Thoracic aorta (tissue), 2 donors: ENCODE results near the gene TNNT2. TPM values are rescaled to one million over a fixed set of nuclear protein-coding genes. Genes with fewer than 3 reads are reported as not detected.

Source experiments
- ATAC-seq: fragments of 150-250 bp; one replicate; pipeline ENCODE4 v1.8.0; 2017; ENCODE audit warnings: low read depth; ENCODE audit not compliant: insufficient number of reproducible peaks, low FRiP score
- DNase-seq: peaks from one replicate; pipeline ENCODE4 v3.0.0-alpha.2; 2020; ENCODE audit warnings: low spot score
- H3K27ac ChIP-seq, 2 donors: fragments of 200-600 bp; sonication (generic); 1 replicate in 1 of 2; 2 replicates in 1 of 2; pipeline ENCODE4 v1.5.1; 2016; ENCODE audit warnings: mild to moderate bottlenecking in 2 of 2, moderate library complexity in 2 of 2
- H3K27me3 ChIP-seq: fragments of 200-600 bp; sonication (generic); replicated peaks from 2 replicates; pipeline ENCODE4 v1.6.0; 2016; ENCODE audit warnings: mild to moderate bottlenecking; ENCODE audit not compliant: insufficient read depth
- H3K36me3 ChIP-seq: fragments of 200-600 bp; sonication (generic); one replicate; pipeline ENCODE4 v1.5.1; 2016
- H3K4me1 ChIP-seq, 2 donors: fragments of 200-600 bp; sonication (generic); 1 replicate in 1 of 2; 2 replicates in 1 of 2; pipeline versions ENCODE4 v1.5.1 to v1.6.0; 2016; ENCODE audit warnings: low read depth in 2 of 2, mild to moderate bottlenecking in 1 of 2; ENCODE audit not compliant: control insufficient read depth in 1 of 2
- H3K4me3 ChIP-seq: fragments of 200-600 bp; sonication (generic); 2 replicates; pipeline ENCODE4 v1.5.1; 2016; ENCODE audit warnings: mild to moderate bottlenecking
- H3K9me3 ChIP-seq: fragments of 200-600 bp; sonication (generic); 2 replicates; pipeline ENCODE4 v1.5.1; 2016
- total RNA-seq, 2 donors: library from RNA; depleted of rRNA; stranded (reverse); fragments of >200 nt; gene quantifications; one replicate each; pipeline versions ENCODE4 v1.1.0 to v1.2.3, GENCODE V29; 2016
- TF ChIP-seq, protein P1 (sequence below): fragments of 200-600 bp; sonication (generic); IDR thresholded peaks from one replicate; pipeline ENCODE4 v1.5.1; 2019; ENCODE audit warnings: antibody characterized with exemption

TNNT2 gene
- total RNA-seq, 2 donors from 2014 or later = 0.21 TPM; not detected in 1

DNA sequence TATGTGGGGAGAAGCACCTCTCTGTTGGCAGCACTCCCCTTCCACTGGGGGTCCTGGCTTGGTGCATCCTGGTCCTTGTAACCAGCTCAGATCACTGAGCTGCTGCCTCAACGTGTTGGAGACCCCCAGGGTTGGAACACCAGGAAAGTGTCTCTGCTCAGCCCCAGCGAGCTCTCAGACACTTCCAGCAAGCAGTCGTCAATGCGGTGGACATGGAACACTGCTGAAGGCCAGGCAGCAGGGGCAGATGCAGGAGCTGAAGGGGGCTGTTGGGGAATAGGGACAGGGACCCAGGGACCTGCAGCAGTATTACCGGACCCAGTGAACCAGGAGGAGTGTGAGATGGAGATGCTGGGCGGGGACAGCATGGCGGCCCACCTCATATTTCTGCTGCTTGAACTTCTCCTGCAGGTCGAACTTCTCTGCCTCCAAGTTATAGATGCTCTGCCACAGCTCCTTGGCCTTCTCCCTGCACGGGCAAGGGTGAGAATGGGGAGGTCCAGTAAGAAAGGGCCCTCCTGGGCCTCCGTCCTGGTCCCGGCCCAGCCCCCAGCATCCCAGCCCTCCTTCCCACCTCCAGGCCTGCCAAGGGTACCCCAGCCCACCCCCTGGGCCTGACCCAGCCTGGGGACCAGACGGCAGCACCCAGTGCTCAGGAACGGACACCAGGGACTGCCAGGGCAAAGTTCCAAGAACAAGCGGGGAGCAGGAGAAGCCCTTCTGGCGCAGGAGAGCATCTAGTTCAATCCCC is 16.4 kb downstream of the TNNT2 start:
- no peak overlapping the region for H3K27ac ChIP-seq
- no peak overlapping the region for H3K4me3 ChIP-seq
- ATAC-seq = no peak
- no peaks in the 10 kb centered on the region for H3K4me1 ChIP-seq
- no peaks in the 10 kb centered on the region for H3K27me3 ChIP-seq
- no peaks in the 10 kb centered on the region for H3K36me3 ChIP-seq
- H3K9me3 ChIP-seq = no peaks in the 10 kb centered on the region
- no peak for DNase-seq
- TF ChIP-seq, protein P1, sequence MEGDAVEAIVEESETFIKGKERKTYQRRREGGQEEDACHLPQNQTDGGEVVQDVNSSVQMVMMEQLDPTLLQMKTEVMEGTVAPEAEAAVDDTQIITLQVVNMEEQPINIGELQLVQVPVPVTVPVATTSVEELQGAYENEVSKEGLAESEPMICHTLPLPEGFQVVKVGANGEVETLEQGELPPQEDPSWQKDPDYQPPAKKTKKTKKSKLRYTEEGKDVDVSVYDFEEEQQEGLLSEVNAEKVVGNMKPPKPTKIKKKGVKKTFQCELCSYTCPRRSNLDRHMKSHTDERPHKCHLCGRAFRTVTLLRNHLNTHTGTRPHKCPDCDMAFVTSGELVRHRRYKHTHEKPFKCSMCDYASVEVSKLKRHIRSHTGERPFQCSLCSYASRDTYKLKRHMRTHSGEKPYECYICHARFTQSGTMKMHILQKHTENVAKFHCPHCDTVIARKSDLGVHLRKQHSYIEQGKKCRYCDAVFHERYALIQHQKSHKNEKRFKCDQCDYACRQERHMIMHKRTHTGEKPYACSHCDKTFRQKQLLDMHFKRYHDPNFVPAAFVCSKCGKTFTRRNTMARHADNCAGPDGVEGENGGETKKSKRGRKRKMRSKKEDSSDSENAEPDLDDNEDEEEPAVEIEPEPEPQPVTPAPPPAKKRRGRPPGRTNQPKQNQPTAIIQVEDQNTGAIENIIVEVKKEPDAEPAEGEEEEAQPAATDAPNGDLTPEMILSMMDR = no peak

DNA sequence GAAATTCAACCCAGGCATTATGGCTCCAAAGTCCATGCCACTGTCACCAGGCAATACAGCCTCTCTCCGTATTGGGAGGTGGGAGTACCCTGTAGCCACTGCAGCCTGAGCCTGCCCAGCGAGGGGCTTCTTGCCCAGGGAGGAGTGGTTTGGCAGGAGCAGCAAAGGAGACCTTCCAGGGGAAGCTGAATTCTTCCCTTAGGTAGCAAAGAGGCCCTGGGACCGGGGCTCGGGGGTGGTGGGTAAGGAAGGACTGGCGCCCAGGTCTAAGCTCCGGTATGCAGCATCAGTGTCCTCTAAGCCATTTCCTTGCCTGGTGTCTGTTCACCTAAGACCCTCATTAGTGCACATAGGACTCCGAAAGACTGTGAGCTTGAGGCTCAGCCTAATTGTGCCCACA is 17.0 kb downstream of the TNNT2 start:
- Histone ChIP-seq H3K27ac (no peak overlapping the region), H3K36me3 (no peaks in the 10 kb centered on the region), H3K4me1 (no peaks in the 10 kb centered on the region), H3K9me3 (no peaks in the 10 kb centered on the region), H3K4me3 (no peak overlapping the region), H3K27me3 (no peaks in the 10 kb centered on the region)
- ATAC-seq = no peak
- no peak for DNase-seq
- TF ChIP-seq, protein P1 = no peak

DNA sequence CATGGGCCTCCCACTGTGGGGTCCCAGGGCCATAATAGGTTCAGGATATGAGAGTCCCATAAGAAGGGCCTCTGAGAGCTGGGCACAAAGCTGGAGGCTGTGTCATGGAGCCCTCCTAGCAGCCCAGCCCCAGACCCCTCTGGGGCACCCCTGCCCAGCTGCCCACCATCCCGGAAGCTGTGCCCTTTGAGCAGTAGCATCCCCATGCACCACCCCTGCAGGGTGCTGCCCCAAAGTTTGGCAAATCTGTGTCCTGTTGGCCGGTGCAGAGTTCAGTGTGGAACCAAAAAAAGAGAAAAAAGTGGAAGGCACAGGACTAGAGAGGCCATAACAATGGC is 17.6 kb downstream of the TNNT2 start:
- H3K4me3 ChIP-seq = no peak overlapping the region
- H3K27me3 ChIP-seq = no peaks in the 10 kb centered on the region
- no peak for ATAC-seq
- H3K36me3 ChIP-seq = no peaks in the 10 kb centered on the region
- H3K4me1 ChIP-seq = no peaks in the 10 kb centered on the region
- TF ChIP-seq, protein P1 = no peak
- no peaks in the 10 kb centered on the region for H3K9me3 ChIP-seq
- no peak overlapping the region for H3K27ac ChIP-seq
- DNase-seq = no peak

DNA sequence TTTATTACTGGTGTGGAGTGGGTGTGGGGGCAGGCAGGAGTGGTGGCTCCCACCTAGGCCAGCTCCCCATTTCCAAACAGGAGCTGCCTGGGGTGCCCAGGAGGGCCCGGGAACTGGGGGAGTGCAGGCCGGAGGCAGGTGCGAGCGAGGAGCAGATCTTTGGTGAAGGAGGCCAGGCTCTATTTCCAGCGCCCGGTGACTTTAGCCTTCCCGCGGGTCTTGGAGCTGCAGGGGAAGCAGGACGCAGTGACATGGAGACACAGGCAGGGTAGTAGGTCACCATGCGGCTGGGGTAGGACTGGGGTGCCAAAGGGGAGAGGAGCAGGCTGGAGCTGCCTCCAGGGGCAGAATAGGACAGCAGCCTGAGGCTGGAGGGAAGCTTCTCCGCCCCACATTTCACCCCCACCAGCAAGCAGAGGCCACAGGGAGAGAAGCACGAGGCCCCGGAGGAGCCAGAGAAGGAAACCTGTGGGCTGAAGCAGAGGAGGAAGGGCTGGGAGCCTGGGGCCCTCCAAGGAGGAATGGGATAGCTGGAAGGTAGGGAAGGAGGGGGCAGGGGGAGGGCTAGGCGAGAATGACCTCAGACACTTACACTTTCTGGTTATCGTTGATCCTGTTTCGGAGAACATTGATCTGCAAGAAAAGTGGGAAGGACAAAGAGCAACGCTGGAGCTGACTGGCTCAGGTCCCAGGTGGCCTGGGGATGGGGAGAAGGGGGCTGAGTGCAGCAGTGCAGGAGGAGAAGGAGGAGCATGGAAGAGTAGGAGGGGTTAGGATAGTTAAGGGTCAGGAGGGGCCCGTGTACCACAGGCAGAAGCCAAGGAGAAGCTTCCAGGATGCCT is 18.2 kb downstream of the TNNT2 start:
- H3K4me1 ChIP-seq = no peaks in the 10 kb centered on the region
- H3K36me3 ChIP-seq = no peaks in the 10 kb centered on the region
- no peaks in the 10 kb centered on the region for H3K9me3 ChIP-seq
- TF ChIP-seq, protein P1 = no peak
- no peak overlapping the region for H3K27ac ChIP-seq
- ATAC-seq = no peak
- no peak for DNase-seq
- H3K4me3 ChIP-seq = no peak overlapping the region
- H3K27me3 ChIP-seq = no peaks in the 10 kb centered on the region

DNA sequence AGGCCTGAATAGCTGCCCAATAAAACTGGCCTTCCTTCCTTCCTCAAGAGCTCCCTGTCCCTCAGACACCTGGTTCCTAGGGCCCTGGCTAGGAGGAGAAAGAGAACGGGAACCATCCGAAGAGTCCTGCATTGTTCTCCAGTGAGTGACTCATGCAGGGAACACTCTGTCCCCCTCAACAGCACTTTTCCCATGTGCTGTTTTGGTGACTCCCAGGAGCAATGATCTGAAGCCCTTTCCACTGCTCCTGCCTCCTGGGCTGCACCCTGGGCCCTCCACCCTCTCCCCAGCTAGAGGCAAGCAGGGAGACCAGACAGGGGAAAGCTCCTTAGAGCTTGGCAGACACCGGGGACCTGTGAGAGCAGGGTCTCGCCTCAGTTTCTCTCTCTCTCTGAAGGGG is 18.9 kb downstream of the TNNT2 start:
- TF ChIP-seq, protein P1 = no peak

More for the DNA sequence above, 18.9 kb downstream of the TNNT2 start:
- ATAC-seq (no peak), DNase-seq (no peak)
- no peak overlapping the region for H3K4me3 ChIP-seq
- H3K27me3 ChIP-seq = no peaks in the 10 kb centered on the region
- no peaks in the 10 kb centered on the region for H3K36me3 ChIP-seq
- no peaks in the 10 kb centered on the region for H3K9me3 ChIP-seq
- no peak overlapping the region for H3K27ac ChIP-seq
- H3K4me1 ChIP-seq = no peaks in the 10 kb centered on the region
